ENCODE results near the gene CCL5. TPM values are rescaled to one million over a fixed set of nuclear protein-coding genes. Genes with fewer than 3 reads are reported as not detected.

The CCL5 gene
- total RNA-seq, 1 experiment from 2014 or later, result not detected

DNA sequence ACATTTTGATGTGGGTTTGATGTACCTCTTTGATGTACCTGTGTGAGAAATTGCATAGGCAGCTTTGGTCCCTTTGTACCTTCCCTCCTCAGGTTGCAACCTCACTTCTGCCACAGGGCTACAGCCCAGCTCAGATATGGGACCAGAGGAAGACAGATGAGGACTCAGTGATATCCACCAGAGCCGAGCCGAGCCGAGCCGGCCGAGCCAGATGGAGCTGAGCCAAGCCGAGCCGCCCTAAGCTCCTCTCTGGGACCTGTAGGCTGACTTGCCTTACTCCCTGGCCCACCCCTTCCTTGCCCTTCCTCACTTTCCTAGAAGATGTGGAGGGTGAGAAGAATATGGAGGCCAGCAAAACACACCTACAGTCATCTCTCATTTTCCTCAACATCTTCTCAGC is 15.3 kb downstream of the CCL5 start:
- ATAC-seq, result no peak
- POLR2A ChIA-PET (ENCODE audit: unreplicated experiment), result no interaction called here
- intact Hi-C loops (cut with micrococcal nuclease), result no loop called here

GRCh38 chr17:35856603-35857002 is 23.6 kb downstream of the CCL5 start:
- Histone ChIP-seq H3F3A (ENCODE audit: low read length, unreplicated experiment) (no peaks in the 10 kb centered on the region), H3K27me3 (ENCODE audit: low read length) (no peaks in the 10 kb centered on the region), H3K9ac (ENCODE audit: low read length) (no peak overlapping the region), H3K36me3 (ENCODE audit: low read depth, low read length) (no peaks in the 10 kb centered on the region), H3K4me2 (ENCODE audit: low read length) (no peak overlapping the region), H3K79me2 (ENCODE audit: low read length) (no peaks in the 10 kb centered on the region), H3K9me3 (ENCODE audit: low read length) (no peaks in the 10 kb centered on the region), H3K4me1 (ENCODE audit: insufficient read depth, low read length) (no peaks in the 10 kb centered on the region), H2AFZ (ENCODE audit: low read length) (no peak overlapping the region), H4K20me1 (ENCODE audit: low read length) (no peaks in the 10 kb centered on the region), H3K27ac (ENCODE audit: low read length) (no peak overlapping the region), H3K4me3 (ENCODE audit: low read length) (no peak overlapping the region), H3K9me2 (replicated peaks; ENCODE audit: low read length) (no peaks in the 10 kb centered on the region)
- CTCF ChIA-PET, result no interaction called here
- intact Hi-C loops (cut with micrococcal nuclease), result no loop called here
- no TSS peak for BruUV-seq (replicated peaks)
- POLR2A ChIA-PET (ENCODE audit: unreplicated experiment), result interaction anchor here (0.6 kb wide), 1 partner anchor 799 kb away, joined by 3 read pairs; no protein-coding TSS in a partner anchor
- ATAC-seq (no peak), DNase-seq (no peak)
- TF ChIP-seq, protein P1, sequence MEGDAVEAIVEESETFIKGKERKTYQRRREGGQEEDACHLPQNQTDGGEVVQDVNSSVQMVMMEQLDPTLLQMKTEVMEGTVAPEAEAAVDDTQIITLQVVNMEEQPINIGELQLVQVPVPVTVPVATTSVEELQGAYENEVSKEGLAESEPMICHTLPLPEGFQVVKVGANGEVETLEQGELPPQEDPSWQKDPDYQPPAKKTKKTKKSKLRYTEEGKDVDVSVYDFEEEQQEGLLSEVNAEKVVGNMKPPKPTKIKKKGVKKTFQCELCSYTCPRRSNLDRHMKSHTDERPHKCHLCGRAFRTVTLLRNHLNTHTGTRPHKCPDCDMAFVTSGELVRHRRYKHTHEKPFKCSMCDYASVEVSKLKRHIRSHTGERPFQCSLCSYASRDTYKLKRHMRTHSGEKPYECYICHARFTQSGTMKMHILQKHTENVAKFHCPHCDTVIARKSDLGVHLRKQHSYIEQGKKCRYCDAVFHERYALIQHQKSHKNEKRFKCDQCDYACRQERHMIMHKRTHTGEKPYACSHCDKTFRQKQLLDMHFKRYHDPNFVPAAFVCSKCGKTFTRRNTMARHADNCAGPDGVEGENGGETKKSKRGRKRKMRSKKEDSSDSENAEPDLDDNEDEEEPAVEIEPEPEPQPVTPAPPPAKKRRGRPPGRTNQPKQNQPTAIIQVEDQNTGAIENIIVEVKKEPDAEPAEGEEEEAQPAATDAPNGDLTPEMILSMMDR (conservative IDR thresholded peaks at IDR 0.05; ENCODE audit: low read depth, low read length), result no peak
- no peak for TF ChIP-seq EZH2 (IDR thresholded peaks at IDR 0.05; ENCODE audit: low read length, unreplicated experiment)
- TF ChIP-seq EZH2phosphoT487 (IDR thresholded peaks at IDR 0.05; ENCODE audit: borderline replicate concordance, low read length), result no peak

More for the DNA sequence above, 15.3 kb downstream of the CCL5 start:
- no peaks in the 10 kb centered on the region for H3K27me3 ChIP-seq (ENCODE audit: low read length)
- H3K9me3 ChIP-seq (ENCODE audit: low read length), result no peaks in the 10 kb centered on the region
- peaks cover 5% of the 10 kb centered on the region; the same call in 1 of the 2 replicates for H3K4me1 ChIP-seq (ENCODE audit: insufficient read depth, low read length)
- H3K27ac ChIP-seq (ENCODE audit: low read length), result no peak overlapping the region
- H3F3A ChIP-seq (ENCODE audit: low read length, unreplicated experiment), result no peaks in the 10 kb centered on the region
- no peaks in the 10 kb centered on the region for H4K20me1 ChIP-seq (ENCODE audit: low read length)
- H3K79me2 ChIP-seq (ENCODE audit: low read length), result no peaks in the 10 kb centered on the region
- no peak overlapping the region for H2AFZ ChIP-seq (ENCODE audit: low read length)
- no peaks in the 10 kb centered on the region for H3K9me2 ChIP-seq (replicated peaks; ENCODE audit: low read length)
- no peak overlapping the region for H3K9ac ChIP-seq (ENCODE audit: low read length)
- no peaks in the 10 kb centered on the region for H3K36me3 ChIP-seq (ENCODE audit: low read depth, low read length)
- TF ChIP-seq, protein P1 (conservative IDR thresholded peaks at IDR 0.05; ENCODE audit: low read depth, low read length), result no peak
- TF ChIP-seq EZH2 (IDR thresholded peaks at IDR 0.05; ENCODE audit: low read length, unreplicated experiment) (no peak), EZH2phosphoT487 (IDR thresholded peaks at IDR 0.05; ENCODE audit: borderline replicate concordance, low read length) (no peak)
- CTCF ChIA-PET, result no interaction called here
- no TSS peak for BruUV-seq (replicated peaks)
- H3K4me2 ChIP-seq (ENCODE audit: low read length), result no peak overlapping the region
- no peak overlapping the region for H3K4me3 ChIP-seq (ENCODE audit: low read length)
- DNase-seq, result no peak

- intact Hi-C loops (cut with micrococcal nuclease), result no loop called here
- H3K79me2 ChIP-seq (ENCODE audit: low read length), result no peaks in the 10 kb centered on the region
- H3K4me2 ChIP-seq (ENCODE audit: low read length), result no peak overlapping the region
- H3K9me2 ChIP-seq (replicated peaks; ENCODE audit: low read length), result no peaks in the 10 kb centered on the region
- no peaks in the 10 kb centered on the region for H3K27me3 ChIP-seq (ENCODE audit: low read length)
- TF ChIP-seq EZH2phosphoT487 (IDR thresholded peaks at IDR 0.05; ENCODE audit: borderline replicate concordance, low read length) (no peak), EZH2 (IDR thresholded peaks at IDR 0.05; ENCODE audit: low read length, unreplicated experiment) (no peak)
- TF ChIP-seq, protein P1 (conservative IDR thresholded peaks at IDR 0.05; ENCODE audit: low read depth, low read length), result no peak
- CTCF ChIA-PET, result no interaction called here
- H3K9me3 ChIP-seq (ENCODE audit: low read length), result no peaks in the 10 kb centered on the region
- BruUV-seq (replicated peaks), result no TSS peak
- ATAC-seq (no peak), DNase-seq (no peak)
- no peaks in the 10 kb centered on the region for H3K4me1 ChIP-seq (ENCODE audit: insufficient read depth, low read length)
- POLR2A ChIA-PET (ENCODE audit: unreplicated experiment), result no interaction called here
- H2AFZ ChIP-seq (ENCODE audit: low read length), result no peak overlapping the region
- no peaks in the 10 kb centered on the region for H4K20me1 ChIP-seq (ENCODE audit: low read length)
- H3K36me3 ChIP-seq (ENCODE audit: low read depth, low read length), result no peaks in the 10 kb centered on the region
- H3F3A ChIP-seq (ENCODE audit: low read length, unreplicated experiment), result no peaks in the 10 kb centered on the region
- no peak overlapping the region for H3K4me3 ChIP-seq (ENCODE audit: low read length)
- H3K27ac ChIP-seq (ENCODE audit: low read length), result no peak overlapping the region
- no peak overlapping the region for H3K9ac ChIP-seq (ENCODE audit: low read length)
Observed at GRCh38 chr17:35855965-35856364, 24.2 kb downstream of the CCL5 start.
